ENCODE data around the gene RGS16.

Gene RGS16

DNA sequence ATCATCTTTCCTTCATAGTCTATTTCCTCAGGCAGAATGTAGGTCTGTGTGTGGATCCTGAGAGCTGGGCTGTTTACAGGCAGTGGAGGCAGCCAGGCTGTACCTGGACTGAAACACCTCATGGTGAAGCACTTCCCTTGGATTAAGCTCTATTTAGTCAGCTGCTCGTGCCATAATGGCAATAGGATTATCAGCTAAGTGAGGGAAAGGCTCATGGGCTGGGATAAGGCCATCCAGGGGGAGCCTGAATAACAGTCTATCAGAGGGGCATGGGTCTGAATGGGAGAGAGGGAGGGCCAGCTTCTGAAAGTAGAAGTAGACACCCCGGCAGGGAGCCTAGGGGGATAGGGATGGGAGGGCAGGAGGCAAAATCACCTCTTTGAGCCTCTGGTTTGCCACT, 23.5 kb downstream of the RGS16 start:
- DNase-seq (ENCODE audit: low spot score) = no peak

DNA sequence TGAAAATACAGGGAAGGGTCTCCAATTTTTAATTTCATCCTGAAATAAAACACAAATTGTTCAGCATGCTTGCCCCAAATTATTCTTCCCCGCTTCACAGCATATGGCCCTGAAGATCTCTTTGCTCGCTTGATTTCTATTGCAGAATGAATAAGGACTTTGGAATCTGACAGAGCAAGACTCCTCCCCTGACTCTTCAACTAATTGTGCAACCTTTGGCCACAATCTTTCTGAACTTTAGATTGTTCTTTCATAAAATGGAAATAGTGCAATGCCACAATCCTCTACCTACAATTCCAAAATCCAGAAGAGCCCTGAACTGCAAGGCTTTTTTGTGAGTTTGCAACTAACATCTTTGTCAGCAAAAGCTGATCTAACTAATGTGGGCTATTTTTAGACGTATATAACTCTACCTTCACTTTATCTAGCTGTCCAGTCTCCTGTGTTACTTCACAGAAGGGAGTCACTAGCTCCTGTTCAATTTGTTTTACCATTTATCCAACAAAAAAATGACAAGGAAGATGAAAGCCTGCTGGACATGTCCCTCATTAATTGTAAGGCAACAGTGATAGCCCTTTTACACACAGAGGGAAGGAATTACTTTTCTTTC, 28.5 kb downstream of the RGS16 start:
- no peak for DNase-seq (ENCODE audit: low spot score)

DNA sequence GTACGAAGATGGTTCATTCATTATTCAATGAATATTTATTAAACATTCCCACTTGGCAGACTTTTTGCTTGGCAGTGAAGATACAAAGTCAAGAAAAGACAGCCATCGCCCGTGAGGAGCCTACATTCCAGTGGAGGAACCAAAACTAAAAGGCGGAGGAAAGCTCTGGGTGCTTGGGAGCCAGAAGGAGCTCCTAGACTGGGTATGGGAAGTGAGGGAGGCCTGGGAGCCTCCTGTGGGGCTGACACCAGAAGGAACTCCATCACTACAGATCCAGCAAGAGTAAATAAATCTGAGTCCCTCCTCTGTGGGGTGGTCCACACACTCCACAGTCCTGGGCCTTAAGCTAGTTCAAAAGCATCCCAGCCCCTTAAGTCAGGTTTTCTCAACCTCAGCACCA, 30.0 kb downstream of the RGS16 start:
- no peak for DNase-seq (ENCODE audit: low spot score)

DNA sequence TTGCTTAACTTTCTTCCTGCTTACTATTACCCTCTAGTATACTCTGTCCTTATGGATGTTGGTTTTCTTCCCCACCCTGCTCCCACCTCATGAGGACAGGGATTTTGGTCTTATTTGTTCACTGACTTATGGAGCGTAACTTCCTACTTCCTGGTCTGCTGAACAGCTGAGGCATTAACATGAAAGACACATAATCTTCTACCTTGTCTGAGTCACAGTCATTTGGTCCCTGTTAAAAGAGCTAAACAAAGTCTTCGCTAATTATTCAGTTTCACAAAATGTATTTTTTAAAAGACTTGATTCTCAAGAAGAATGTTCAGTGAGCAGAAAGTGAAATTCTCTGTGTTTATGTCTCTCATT, 33.6 kb downstream of the RGS16 start:
- no peak for DNase-seq (ENCODE audit: low spot score)

DNA sequence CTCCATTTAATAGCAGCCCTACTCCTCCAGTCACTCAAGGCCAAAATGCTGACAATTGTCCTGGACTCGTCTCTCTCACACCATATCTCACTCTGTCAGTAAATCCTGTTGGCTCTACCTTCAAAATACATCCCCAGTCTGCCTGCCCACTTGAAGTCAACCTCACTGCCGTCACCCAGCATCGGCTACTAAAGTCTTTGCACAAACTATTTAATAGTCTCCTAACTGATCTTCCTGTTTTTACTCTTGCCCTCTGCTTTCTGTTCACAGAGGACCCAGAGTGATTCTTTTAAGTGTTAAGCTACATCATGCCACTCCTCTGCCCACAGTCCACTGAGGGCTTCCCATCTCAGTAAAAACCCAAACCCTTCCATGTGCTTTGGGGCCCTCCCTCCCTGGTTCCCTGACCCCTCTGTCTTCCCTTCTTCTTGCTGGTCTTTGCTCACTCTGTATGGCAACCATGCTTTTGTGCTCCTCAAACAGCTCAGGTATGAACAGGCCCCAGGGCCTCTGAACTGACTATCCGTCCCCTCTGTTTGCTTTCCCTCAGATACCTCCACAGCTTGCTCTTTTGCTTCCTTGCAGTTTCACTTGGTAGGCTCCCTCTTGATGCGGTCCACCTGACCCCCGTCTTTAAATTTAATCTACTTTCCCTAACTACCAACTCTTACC, 34.1 kb downstream of the RGS16 start:
- no peak for DNase-seq (ENCODE audit: low spot score)

DNA sequence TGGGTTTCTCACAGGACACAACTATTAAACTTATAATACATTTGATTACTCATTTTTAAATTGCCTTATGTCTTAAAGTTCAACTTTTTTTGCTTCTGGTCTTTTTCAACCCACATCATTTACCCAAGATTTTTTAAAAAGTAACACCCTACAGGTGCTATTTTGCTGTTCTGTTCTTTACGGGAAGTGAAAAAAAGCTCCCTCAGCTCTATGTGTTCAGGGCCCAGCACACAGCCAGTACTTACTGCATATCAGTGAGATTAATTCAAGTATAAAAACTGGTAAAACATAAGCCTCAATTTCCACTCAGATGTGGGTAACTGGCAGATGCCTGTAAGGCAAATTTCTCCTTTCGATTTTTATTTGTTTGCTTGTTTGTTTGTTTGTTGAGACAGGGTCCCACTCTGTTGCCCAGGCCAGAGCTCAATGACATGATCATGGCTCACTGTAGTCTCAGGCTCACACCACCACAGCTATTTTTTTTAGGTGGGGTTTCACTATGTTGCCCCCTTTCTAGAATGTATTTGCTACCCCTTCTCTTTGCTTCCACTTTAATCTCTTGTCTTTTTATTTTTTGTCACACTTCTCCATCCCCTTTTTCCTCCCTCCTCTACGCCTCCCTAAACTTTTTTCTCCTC, 35.4 kb downstream of the RGS16 start:
- DNase-seq (ENCODE audit: low spot score) = no peak

DNA sequence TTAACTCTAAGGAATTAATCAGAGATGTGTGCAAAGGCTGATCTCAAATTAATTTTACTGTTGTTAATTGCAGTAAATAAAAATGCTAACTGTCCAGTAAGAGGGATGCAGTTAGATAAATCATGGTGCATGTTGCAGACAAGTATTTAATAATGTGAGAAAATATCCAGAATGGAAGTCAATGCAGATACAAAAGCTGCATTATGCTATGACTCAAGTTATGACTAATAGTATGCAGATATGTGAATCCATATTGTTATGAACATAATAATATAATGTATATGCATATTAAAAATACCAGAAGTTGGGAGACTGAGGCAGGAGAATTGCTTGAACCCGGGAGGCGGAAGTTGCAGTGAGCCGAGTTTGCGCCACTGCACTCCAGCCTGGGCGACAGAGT, 36.6 kb downstream of the RGS16 start:
- no peak for DNase-seq (ENCODE audit: low spot score)

DNA sequence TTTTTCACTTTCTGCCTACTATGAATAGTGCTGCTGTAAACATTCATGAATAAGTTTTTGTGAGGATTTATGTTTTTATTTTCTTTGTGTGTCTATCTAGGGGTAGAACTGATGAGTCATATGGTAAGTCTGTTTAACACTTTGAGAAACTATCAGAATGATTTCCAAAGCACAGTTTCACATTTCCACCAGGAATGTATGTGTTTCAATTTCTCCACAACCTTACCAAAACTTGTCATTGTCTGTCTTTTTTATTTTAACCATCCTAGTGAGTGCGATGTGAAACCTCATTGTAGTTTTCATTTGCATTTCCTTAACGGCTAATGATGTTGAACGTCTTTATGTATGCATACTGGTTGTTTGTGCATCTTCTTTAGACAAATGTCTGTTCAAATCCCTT, 38.7 kb downstream of the RGS16 start:
- no peak for DNase-seq (ENCODE audit: low spot score)

DNA sequence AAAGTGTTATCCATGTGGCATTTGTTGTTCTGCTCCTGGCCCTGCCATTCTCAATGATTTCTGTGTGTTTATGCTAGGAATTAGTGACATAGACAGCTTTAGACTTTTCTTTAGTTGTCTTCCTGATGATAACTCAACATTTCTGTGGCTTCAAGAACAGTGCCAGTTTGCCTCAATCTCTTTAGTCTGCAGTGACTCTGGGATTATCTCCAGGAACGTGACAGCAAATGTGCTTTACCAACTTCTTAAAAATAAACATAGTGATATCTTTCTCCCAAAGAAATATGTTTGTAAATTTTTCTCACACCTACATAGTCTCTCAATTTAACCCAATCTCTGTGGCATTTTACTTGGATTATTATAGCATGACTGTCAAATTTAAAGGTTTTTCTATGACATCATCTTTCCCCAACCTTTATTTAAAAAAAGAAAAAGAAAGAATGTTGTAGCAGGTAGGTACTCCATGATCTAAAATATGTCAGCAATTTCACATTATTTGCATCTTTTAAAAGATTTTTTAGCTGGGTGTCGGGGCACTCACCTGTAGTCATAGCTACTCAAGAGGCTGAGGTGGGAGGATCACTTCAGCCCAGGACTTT, 39.7 kb downstream of the RGS16 start:
- DNase-seq (ENCODE audit: low spot score) = no peak

DNA sequence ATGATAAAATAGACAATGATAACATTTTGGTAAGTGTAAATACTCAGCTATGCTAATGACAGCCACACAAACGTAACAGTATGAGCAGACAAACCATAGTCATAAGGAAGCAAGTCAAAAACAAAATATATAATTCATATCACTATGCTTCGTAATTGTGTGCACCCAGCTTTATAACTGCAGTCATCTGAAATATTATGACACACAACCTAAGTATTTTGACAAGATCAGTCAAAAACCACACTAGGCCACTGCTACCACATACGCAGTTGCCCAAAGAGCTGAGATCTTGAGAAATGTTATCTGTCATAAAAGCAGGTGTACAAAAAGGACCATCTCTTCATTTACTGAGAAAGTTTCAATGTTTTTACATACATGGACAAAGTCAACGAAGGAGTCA, 41.1 kb downstream of the RGS16 start:
- no peak for DNase-seq (ENCODE audit: low spot score)

DNA sequence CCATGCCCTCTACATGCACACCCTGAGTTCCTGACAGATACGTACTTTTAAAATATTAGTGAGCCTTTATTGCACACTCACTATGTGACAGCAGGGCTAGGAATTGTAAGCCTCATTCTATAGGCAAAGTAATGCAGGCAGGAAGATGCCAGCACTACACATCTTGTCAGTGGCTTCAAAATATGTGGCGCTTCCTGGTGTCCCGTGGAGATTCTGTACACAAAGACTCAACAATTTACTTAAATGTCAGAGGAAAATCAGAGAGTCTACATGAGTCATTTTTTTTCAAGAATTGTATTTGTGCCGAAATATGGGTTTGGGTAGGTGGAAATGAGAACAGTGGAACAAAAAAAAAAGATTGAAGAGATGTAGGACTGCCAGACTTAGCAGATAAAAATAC, 42.7 kb downstream of the RGS16 start:
- no peak for DNase-seq (ENCODE audit: low spot score)

DNA sequence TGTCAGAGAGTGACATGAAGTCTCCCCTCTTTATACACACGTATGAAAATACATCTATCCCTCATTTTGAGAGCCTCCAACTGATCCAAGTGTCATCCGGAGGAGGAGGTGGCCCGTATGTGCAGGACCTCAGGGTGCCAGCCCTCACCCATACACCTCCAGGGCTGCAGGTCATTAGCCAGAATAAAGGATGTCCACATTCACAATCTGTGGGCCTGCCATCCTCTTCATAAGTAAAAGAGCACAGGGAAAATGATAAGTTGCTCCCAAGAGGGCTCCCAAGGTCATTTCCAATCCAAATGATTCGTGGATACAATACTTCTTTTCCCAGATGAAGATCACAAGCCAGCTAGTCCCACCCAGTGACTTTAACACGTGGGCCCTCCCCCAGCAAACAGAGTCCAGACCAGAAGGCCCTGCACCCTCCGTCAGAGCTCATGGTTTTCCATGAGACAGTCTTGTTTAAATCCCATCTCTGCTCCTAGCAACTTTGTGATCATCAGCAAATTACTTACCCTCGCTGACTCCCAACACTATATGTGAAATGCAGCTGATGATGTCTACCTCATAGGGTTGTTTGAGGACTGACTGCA, 43.7 kb downstream of the RGS16 start:
- no peak for DNase-seq (ENCODE audit: low spot score)

DNA sequence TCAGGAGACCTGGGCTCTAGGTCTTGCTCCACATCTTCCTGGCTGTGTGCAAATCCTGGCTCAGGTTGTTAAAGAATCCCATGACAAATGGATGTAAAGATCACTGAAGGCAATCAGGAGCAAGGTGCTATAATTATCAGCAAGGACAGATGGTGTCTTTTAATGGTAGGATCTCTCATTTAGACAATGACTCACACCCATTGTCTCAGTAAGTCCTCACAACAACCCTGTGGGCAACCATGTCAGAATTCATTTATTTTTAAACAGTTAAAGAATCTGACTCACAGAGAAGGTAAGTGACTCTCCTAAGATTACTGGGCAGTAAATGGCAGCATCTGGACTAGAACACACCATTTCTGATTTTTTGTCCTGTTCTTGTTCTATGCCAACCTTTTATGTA, 47.9 kb downstream of the RGS16 start:
- no peak for DNase-seq (ENCODE audit: low spot score)

DNA sequence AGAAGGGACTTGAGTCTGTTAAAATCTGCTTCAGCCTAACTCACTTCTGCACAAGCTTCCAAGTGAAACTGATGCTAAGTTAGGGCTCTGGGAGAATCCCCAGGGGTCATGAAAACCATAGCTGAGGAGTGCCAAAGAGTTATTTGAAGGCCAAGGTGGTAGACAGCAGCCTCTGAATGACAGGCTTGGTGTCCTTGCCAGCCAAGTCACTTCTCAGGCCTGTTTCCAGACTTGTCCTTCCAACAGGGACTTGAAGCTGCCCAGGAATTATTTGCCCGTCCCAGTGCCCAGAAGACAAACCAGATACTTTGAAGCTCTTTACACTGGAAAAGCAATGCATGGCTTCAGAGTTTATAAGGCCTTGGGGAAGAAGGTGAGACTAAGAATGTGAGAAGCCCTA, 48.7 kb downstream of the RGS16 start:
- no peak for DNase-seq (ENCODE audit: low spot score)

DNA sequence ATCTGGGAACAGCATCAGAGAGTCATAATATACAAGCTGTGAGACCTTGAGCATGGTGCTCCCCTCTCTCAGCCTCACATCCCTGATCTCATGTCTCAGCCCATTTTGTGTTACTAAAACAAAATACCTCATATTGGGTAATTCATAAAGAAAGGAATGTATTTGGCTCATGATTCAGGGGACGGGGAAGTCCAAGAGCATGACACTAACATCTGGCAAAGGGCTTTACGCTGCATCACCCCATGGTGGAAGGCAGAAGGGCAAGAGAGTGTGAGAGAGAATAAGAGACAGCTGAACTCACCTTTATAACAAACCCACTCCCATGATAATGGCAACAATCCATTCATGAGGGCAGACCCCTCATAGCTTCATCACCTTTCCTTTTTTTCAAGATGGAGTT, 51.7 kb downstream of the RGS16 start:
- no peak for DNase-seq (ENCODE audit: low spot score)

DNA sequence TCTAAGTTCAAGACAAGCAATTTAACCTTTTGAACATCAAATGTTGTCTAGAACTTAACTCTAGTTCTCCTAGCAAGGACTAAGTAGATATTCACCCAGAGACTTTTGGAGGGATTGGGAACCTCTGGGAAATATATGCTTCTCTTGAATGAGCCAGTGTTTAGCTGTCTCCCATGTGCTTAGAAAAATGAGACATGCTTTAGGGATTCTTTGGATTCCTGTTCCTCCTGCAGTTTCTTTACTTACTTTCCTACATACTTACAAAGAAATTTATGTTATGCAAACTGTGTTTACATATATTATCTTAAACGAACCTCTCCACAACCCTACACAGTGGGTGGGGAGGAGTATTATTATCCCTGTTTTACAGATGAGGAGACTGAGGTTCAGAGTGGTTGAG, 54.4 kb downstream of the RGS16 start:
- no peak for DNase-seq (ENCODE audit: low spot score)

DNA sequence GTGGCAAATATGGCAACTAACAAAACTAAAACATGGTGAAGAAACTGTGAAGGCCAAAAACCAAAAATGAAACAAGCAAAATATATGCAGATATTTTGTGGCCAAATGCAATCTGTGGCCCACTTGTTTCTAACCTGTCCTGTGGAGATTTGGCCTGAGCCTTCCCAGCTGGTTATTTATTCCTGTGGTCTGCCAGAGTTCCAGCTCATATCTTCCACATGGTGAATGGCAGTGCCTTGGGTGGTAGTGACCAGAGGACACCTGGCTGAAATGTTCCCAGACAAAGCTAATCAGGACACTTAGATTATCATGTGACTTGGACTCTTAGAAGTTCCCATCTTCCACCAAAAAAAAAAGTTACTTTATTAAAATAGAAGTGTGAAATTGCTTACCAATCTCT, 54.8 kb downstream of the RGS16 start:
- DNase-seq (ENCODE audit: low spot score) = no peak
